ENCODE measurements around the gene PAX8.

- TF ChIP-seq POLR2A (IDR thresholded peaks at IDR 0.05; ENCODE audit: low read depth, low read length) (no peak), POLR2AphosphoS5 (IDR thresholded peaks at IDR 0.05; ENCODE audit: low read depth, low read length) (no peak), TAF1 (IDR thresholded peaks at IDR 0.05; ENCODE audit: borderline replicate concordance, low read depth, low read length) (no peak)
These were observed 105.8 kb downstream of the PAX8 start for GRCh38 chr2:113172721-113173541.

All from GM12892 (cell line).